ENCODE data around the gene MAP3K1.

DNA sequence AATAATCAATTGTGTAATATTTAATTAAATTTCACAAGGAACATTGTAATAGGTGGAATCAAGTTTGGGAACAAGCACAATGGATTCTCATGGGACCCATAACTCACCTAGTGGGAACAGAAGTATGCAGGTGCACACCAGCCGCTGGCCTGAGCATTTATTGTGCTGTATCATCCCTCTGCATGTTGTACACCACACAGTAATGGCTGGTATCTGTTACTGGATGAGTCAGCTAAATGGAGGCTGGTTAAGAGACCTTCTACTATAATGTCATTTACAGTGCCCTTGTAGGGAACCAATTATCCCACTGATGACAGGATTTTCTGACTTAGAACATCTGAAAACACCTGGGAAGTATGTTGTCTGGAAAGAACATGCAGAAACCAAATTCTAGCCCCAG, 3.2 kb upstream of the MAP3K1 start:
- TF ChIP-seq EZH2 (IDR thresholded peaks at IDR 0.05) (no peak), POLR2AphosphoS5 (IDR thresholded peaks at IDR 0.05; ENCODE audit: borderline replicate concordance, low read depth, low read length) (no peak), FOXP2 (optimal IDR thresholded peaks at IDR 0.05; ENCODE audit: control extremely low read depth, extremely low read length, insufficient read depth) (no peak)
